Activated CD8-positive, alpha-beta memory T cell treated with anti-CD3 and anti-CD28 coated beads, Interleukin-2, amount 50 U/mL, for 1 hour (primary cell): ENCODE results near the gene ABCC3.

ENCODE experiments used
- DNase-seq: peaks from one replicate; pipeline ENCODE4 v3.0.0-alpha.2; 2020; ENCODE audit errors: extremely low read depth

The ABCC3 gene

GRCh38 chr17:50642071-50642721, 7.5 kb downstream of the ABCC3 start:
- no peak for DNase-seq

- DNase-seq: no peak
These were observed 8.3 kb downstream of the ABCC3 start for GRCh38 chr17:50642722-50643656.

GRCh38 chr17:50645748-50646682, 11.3 kb downstream of the ABCC3 start:
- no peak for DNase-seq

- no peak for DNase-seq
These were observed 12.5 kb downstream of the ABCC3 start for GRCh38 chr17:50647187-50647586.

GRCh38 chr17:50649042-50649908, 14.6 kb downstream of the ABCC3 start:
- DNase-seq: no peak

GRCh38 chr17:50651661-50652060, 17.0 kb downstream of the ABCC3 start:
- no peak for DNase-seq

GRCh38 chr17:50653738-50654137, 19.1 kb downstream of the ABCC3 start:
- DNase-seq: no peak

GRCh38 chr17:50656509-50656908, 21.8 kb downstream of the ABCC3 start:
- no peak for DNase-seq

- no peak for DNase-seq
These were observed 22.4 kb downstream of the ABCC3 start for GRCh38 chr17:50657054-50657453.

- DNase-seq: no peak
These were observed 22.9 kb downstream of the ABCC3 start for GRCh38 chr17:50657627-50658026.

- DNase-seq: no peak
These were observed 23.9 kb downstream of the ABCC3 start for GRCh38 chr17:50658616-50659015.

GRCh38 chr17:50659179-50659578, 24.5 kb downstream of the ABCC3 start:
- DNase-seq: no peak

- DNase-seq: no peak
These were observed 25.6 kb downstream of the ABCC3 start for GRCh38 chr17:50660042-50660886.

- DNase-seq: no peak
These were observed 26.2 kb downstream of the ABCC3 start for GRCh38 chr17:50660887-50661345.

GRCh38 chr17:50661348-50661747, 26.7 kb downstream of the ABCC3 start:
- DNase-seq: no peak

- no peak for DNase-seq
These were observed 27.2 kb downstream of the ABCC3 start for GRCh38 chr17:50661795-50662391.

GRCh38 chr17:50662632-50663225, 28.0 kb downstream of the ABCC3 start:
- no peak for DNase-seq

GRCh38 chr17:50663812-50664374, 29.2 kb downstream of the ABCC3 start:
- DNase-seq: no peak
